H1 (cell line): ENCODE data around the gene RAB3A. TPM values are rescaled to one million over a fixed set of nuclear protein-coding genes. Genes with fewer than 3 reads are reported as not detected.

Experiments
- CTCF ChIA-PET: fragments of 300-600 bp; sonication (Branson Sonifier 250); formaldehyde crosslinking; loops from one replicate; lab custom pipeline; 2021; ENCODE audit not compliant: partially characterized antibody; lab: Charles Lee
- POLR2A ChIA-PET: fragments of 300-600 bp; sonication (Branson Sonifier 250); formaldehyde crosslinking; loops from one replicate; lab custom pipeline; 2021; ENCODE audit warnings: inconsistent platforms; ENCODE audit not compliant: partially characterized antibody; lab: Charles Lee
- DNase-seq, 2 experiments: peaks; one replicate each; pipeline versions ENCODE4 v3.0.0 to v3.0.0-alpha.2; 2010 to 2022; ENCODE audit warnings: low spot score in 2 of 2, low read depth in 1 of 2, mixed read lengths in 1 of 2
- FAIRE-seq: peaks from 2 replicates; lab custom pipeline; 2011; peaks lifted over from hg19 to GRCh38; lab: Jason Lieb, UNC
- H2AFZ ChIP-seq: 2 replicates; pipeline ENCODE4 v1.8.1; 2012; ENCODE audit warnings: low read length, inconsistent platforms
- H2AK5ac ChIP-seq: 2 replicates; pipeline ENCODE4 v1.6.1; 2013; ENCODE audit warnings: low read depth, low read length
- H2BK120ac ChIP-seq: replicated peaks from 2 replicates; pipeline ENCODE3; 2013; ENCODE audit warnings: low read depth, low read length, inconsistent platforms
- H2BK12ac ChIP-seq: 2 replicates; pipeline ENCODE4 v1.6.1; 2013; ENCODE audit warnings: low read depth, low read length
- H2BK15ac ChIP-seq: 2 replicates; pipeline ENCODE4 v1.6.1; 2013; ENCODE audit warnings: low read length
- H2BK20ac ChIP-seq: 2 replicates; pipeline ENCODE4 v1.6.1; 2013; ENCODE audit warnings: low read length
- H2BK5ac ChIP-seq: 2 replicates; pipeline ENCODE4 v1.6.1; 2013; ENCODE audit warnings: low read depth, low read length
- H3K14ac ChIP-seq: 2 replicates; pipeline ENCODE4 v1.6.1; 2013; ENCODE audit warnings: inconsistent platforms; ENCODE audit not compliant: insufficient read length
- H3K18ac ChIP-seq: 2 replicates; pipeline ENCODE4 v1.6.1; 2013; ENCODE audit warnings: low read length; ENCODE audit errors: extremely low read depth
- H3K23ac ChIP-seq: 2 replicates; pipeline ENCODE4 v1.6.1; 2013; ENCODE audit warnings: inconsistent platforms; ENCODE audit not compliant: insufficient read length
- H3K23me2 ChIP-seq: 2 replicates; pipeline ENCODE4 v1.6.1; 2013; ENCODE audit warnings: low read depth, low read length
- H3K27ac ChIP-seq: 2 replicates; pipeline ENCODE4 v1.6.1; 2011; ENCODE audit warnings: low read depth, low read length, inconsistent platforms
- H3K27me3 ChIP-seq, 4 experiments: replicated peaks in 1 of 4; 1 replicate in 1 of 4; 2 replicates in 3 of 4; pipeline versions ENCODE4 v1.6.1 to v1.8.1; 2011 to 2013; ENCODE audit warnings: low read length in 3 of 4, mild to moderate bottlenecking in 3 of 4, inconsistent platforms in 2 of 4, mixed read lengths in 2 of 4, moderate library complexity in 1 of 4; ENCODE audit not compliant: control insufficient read depth in 3 of 4, insufficient read depth in 3 of 4; ENCODE audit errors: extremely low read depth in 1 of 4
- H3K36me3 ChIP-seq, 4 experiments: 2 replicates each; pipeline versions ENCODE4 v1.6.1 to v1.8.1; 2011 to 2013; ENCODE audit warnings: mild to moderate bottlenecking in 4 of 4, low read length in 3 of 4, moderate library complexity in 2 of 4, control low read depth in 1 of 4, inconsistent platforms in 1 of 4; ENCODE audit not compliant: insufficient read depth in 4 of 4, control insufficient read depth in 2 of 4
- H3K4ac ChIP-seq: replicated peaks from 2 replicates; pipeline ENCODE3; 2013; ENCODE audit warnings: low read length, low read depth, mixed read lengths, inconsistent platforms; ENCODE audit not compliant: insufficient read length
- H3K4me1 ChIP-seq, 4 experiments: replicated peaks in 1 of 4; 1 replicate in 1 of 4; 2 replicates in 3 of 4; pipeline versions ENCODE4 v1.6.1 to v1.8.1; 2011 to 2013; ENCODE audit warnings: low read length in 3 of 4, inconsistent platforms in 2 of 4, mixed read lengths in 1 of 4; ENCODE audit not compliant: insufficient read depth in 4 of 4, control insufficient read depth in 3 of 4
- H3K4me2 ChIP-seq, 2 experiments: 2 replicates each; pipeline versions ENCODE4 v1.6.1 to v1.8.1; 2011 to 2013; ENCODE audit warnings: low read depth in 2 of 2, low read length in 2 of 2, control low read depth in 1 of 2, inconsistent platforms in 1 of 2, mild to moderate bottlenecking in 1 of 2; ENCODE audit not compliant: insufficient read depth in 1 of 2
- H3K4me3 ChIP-seq, 4 experiments: fragments of 200-600, 300-600 bp in 1 of 4; sonication (generic), shearing (Covaris generic), sonication (Bioruptor Twin) in 1 of 4; 2 replicates each; pipeline versions ENCODE4 v1.5.1 to v1.8.1; 2011 to 2016; ENCODE audit warnings: low read length in 4 of 4, low read depth in 3 of 4, control low read depth in 2 of 4, inconsistent platforms in 2 of 4, mild to moderate bottlenecking in 2 of 4, mixed read lengths in 1 of 4, moderate library complexity in 1 of 4; ENCODE audit not compliant: insufficient read depth in 2 of 4; ENCODE audit errors: extremely low read depth in 1 of 4
- H3K56ac ChIP-seq: replicated peaks from 2 replicates; pipeline ENCODE3; 2013; ENCODE audit warnings: low read depth, mild to moderate bottlenecking, mixed read lengths, low read length, inconsistent platforms; ENCODE audit not compliant: insufficient read length
- H3K79me1 ChIP-seq: 2 replicates; pipeline ENCODE4 v1.6.1; 2013; ENCODE audit warnings: low read depth, low read length, control low read depth
- H3K79me2 ChIP-seq, 2 experiments: 2 replicates each; pipeline versions ENCODE4 v1.6.1 to v1.8.1; 2012 to 2013; ENCODE audit warnings: low read length in 2 of 2, mild to moderate bottlenecking in 2 of 2, inconsistent platforms in 1 of 2; ENCODE audit not compliant: insufficient read depth in 2 of 2, control insufficient read depth in 1 of 2
- H3K9ac ChIP-seq, 4 experiments: replicated peaks in 1 of 4; 1 replicate in 1 of 4; 2 replicates in 3 of 4; pipeline versions ENCODE4 v1.6.1 to v1.8.1; 2011 to 2013; ENCODE audit warnings: low read depth in 3 of 4, low read length in 3 of 4, control low read depth in 2 of 4, mild to moderate bottlenecking in 2 of 4, moderate library complexity in 2 of 4, inconsistent platforms in 1 of 4; ENCODE audit errors: extremely low read depth in 1 of 4
- H3K9me3 ChIP-seq, 2 experiments: 2 replicates each; pipeline versions ENCODE4 v1.6.1 to v1.8.1; 2012 to 2013; ENCODE audit warnings: mild to moderate bottlenecking in 2 of 2, moderate library complexity in 2 of 2, control low read depth in 1 of 2, inconsistent platforms in 1 of 2, low read depth in 1 of 2, low read length in 1 of 2, mixed read lengths in 1 of 2; ENCODE audit not compliant: insufficient read depth in 2 of 2
- H4K20me1 ChIP-seq, 2 experiments: replicated peaks in 1 of 2; 2 replicates each; pipeline versions ENCODE3 to v1.8.1; 2011 to 2013; ENCODE audit warnings: inconsistent platforms in 2 of 2, low read length in 2 of 2, mild to moderate bottlenecking in 1 of 2; ENCODE audit not compliant: insufficient read depth in 2 of 2, control insufficient read depth in 1 of 2
- H4K5ac ChIP-seq: 2 replicates; pipeline ENCODE4 v1.6.1; 2013; ENCODE audit warnings: low read length, low read depth, mixed read lengths, inconsistent platforms; ENCODE audit not compliant: insufficient read length
- H4K8ac ChIP-seq: 2 replicates; pipeline ENCODE4 v1.8.0; 2013; ENCODE audit warnings: mild to moderate bottlenecking, moderate library complexity, low read length, inconsistent platforms; ENCODE audit not compliant: insufficient read depth; ENCODE audit errors: extremely low read depth
- H4K91ac ChIP-seq: replicated peaks from 2 replicates; pipeline ENCODE3; 2013; ENCODE audit warnings: low read length, mixed read lengths, inconsistent platforms; ENCODE audit not compliant: insufficient read length
- BCL11A ChIP-seq, 2 experiments: IDR thresholded peaks; one replicate each; pipeline ENCODE4 v1.6.1; 2011; ENCODE audit warnings: low read depth in 2 of 2, low read length in 2 of 2, mild to moderate bottlenecking in 2 of 2
- EP300 ChIP-seq, 2 experiments: IDR thresholded peaks; 1 replicate in 1 of 2; 2 replicates in 1 of 2; pipeline ENCODE4 v1.6.1; 2011 to 2012; ENCODE audit warnings: low read depth in 2 of 2, low read length in 2 of 2, mild to moderate bottlenecking in 2 of 2, borderline replicate concordance in 1 of 2, inconsistent platforms in 1 of 2, moderate library complexity in 1 of 2
- NRF1 ChIP-seq: IDR thresholded peaks from 2 replicates; pipeline ENCODE4 v1.6.1; 2011; ENCODE audit warnings: mild to moderate bottlenecking, low read depth, low read length, improper control_type of control experiment
- SP2 ChIP-seq: IDR thresholded peaks from 2 replicates; pipeline ENCODE4 v1.6.1; 2012; ENCODE audit warnings: mild to moderate bottlenecking, low read length, inconsistent platforms
- SRF ChIP-seq: IDR thresholded peaks from 2 replicates; pipeline ENCODE4 v1.6.1; 2011; ENCODE audit warnings: mild to moderate bottlenecking, low read depth, low read length, moderate library complexity
- WGBS, 2 experiments: shearing (Covaris generic) in 1 of 2; methylation state at CpG; one replicate each; pipeline versions ENCODE4 v1.1.6 to v1.1.7; 2013 to 2015; ENCODE audit warnings: low lambda C conversion rate in 2 of 2, mixed read lengths in 2 of 2, inconsistent platforms in 1 of 2, low coverage in 1 of 2, missing lambda C conversion rate in 1 of 2; ENCODE audit not compliant: insufficient replicate concordance in 2 of 2, insufficient coverage in 1 of 2, insufficient read length in 1 of 2; ENCODE audit errors: extremely low coverage in 1 of 2, missing lambda C conversion rate in 1 of 2; 5-methylcytosine and 5-hydroxymethylcytosine counted together
- long read RNA-seq, 2 experiments: library from RNA in 1 of 2; library from capped mRNA in 1 of 2; stranded (forward); transcript quantifications; one replicate each; pipeline ENCODE4 v2.0.0, GENCODE V29; 2021; ENCODE audit warnings: inconsistent platforms in 1 of 2
- polyA minus RNA-seq, 3 experiments: library from RNA; depleted of rRNA, polyadenylated mRNA; stranded (reverse); fragments of >200 nt; gene quantifications; 1 replicate in 2 of 3; 2 replicates in 1 of 3; pipeline ENCODE4 v1.2.3, GENCODE V29; 2011
- polyA plus RNA-seq, 7 experiments: library from polyadenylated mRNA; depleted of rRNA in 3 of 7; stranded (reverse) in 5 of 7; unstranded in 2 of 7; fragments of >200 nt in 5 of 7; fragments of 200-250 nt in 2 of 7; gene quantifications; 1 replicate in 5 of 7; 2 replicates in 1 of 7; 4 replicates in 1 of 7; pipeline versions ENCODE4 v1.2.1 to v1.2.3, GENCODE V29; 2011 to 2013; ENCODE audit warnings: missing spikeins in 2 of 7, mixed read lengths in 2 of 7
- total RNA-seq: library from RNA; stranded (reverse); fragmentation: NEBNext Ultra II Directional; extraction: Animal tissue kit (Norgen Biotek cat#: 25700); gene quantifications from 2 replicates; pipeline ENCODE4 v1.2.1, GENCODE V29; 2021

The RAB3A gene, protein sequence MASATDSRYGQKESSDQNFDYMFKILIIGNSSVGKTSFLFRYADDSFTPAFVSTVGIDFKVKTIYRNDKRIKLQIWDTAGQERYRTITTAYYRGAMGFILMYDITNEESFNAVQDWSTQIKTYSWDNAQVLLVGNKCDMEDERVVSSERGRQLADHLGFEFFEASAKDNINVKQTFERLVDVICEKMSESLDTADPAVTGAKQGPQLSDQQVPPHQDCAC
- 14.2 and 14.3 TPM in 2 replicates for total RNA-seq
- 13.6 and 18.6 TPM in 2 replicates for polyA plus RNA-seq (2011; rRNA removed)
- 7.1 TPM for polyA plus RNA-seq (2011; cell fraction: cytosol; rRNA removed)
- 26.7 TPM for polyA plus RNA-seq (2011; cell fraction: nucleus; rRNA removed)
- polyA plus RNA-seq (2012, experiment 1 of 2), result 10.0 to 16.5 TPM (median 14.3 TPM) in 4 replicates
- polyA plus RNA-seq (2012, experiment 2 of 2), result 11.5 TPM
- 12.1 TPM for polyA plus RNA-seq (2013, experiment 1 of 2)
- 13.1 TPM for polyA plus RNA-seq (2013, experiment 2 of 2)
- polyA minus RNA-seq (2011; rRNA and poly(A)+ RNA removed), result 42.9 and 47.7 TPM in 2 replicates
- polyA minus RNA-seq (2011; cell fraction: cytosol; rRNA and poly(A)+ RNA removed), result 23.5 TPM
- polyA minus RNA-seq (2011; cell fraction: nucleus; rRNA and poly(A)+ RNA removed), result 17.7 TPM
- long read RNA-seq, experiment 1, partial matches to known transcripts, result 5 of 11 reads
- long read RNA-seq, experiment 1, other reads (novel, unspliced or antisense), result 4 of 11 reads
- long read RNA-seq, experiment 2, transcript RAB3A-201 (5 exons, 1,528 nt), result major isoform, 15 of 25 reads
- long read RNA-seq, experiment 2, partial matches to known transcripts, result 7 of 25 reads
- long read RNA-seq, experiment 2, other reads (novel, unspliced or antisense), result 1 of 25 reads

DNA sequence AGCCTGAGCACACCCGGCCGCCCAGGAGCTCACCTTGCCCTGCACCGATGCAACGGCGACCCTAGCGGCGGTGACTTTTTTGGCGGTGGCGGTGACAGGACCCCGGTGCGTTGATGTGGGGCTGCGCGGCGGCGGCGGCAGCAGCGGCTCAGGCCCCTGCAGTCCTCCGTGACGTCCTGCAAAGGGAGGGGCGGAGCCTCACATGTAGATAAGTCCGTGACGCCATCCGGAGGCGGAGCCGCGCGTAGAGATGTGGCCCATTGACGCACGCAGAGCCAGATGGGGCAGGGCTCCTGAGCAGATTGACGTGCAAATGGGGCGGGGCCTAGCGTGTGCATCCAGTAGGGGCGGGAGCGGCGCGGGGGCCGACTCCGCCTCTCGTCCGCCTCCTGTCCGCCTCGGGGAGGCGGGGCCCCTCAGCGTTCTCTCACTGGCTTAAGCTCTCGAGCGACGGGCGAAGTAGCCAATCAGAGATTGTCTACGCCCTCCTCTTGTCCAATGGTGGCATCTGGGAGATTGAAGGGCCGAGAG lies at the start of gene RAB3A:
TSS of gene RAB3A (minus strand) at position 180 of the 531 bp plus-strand sequence. CDS start 1,302 bp downstream, outside the sequence.
- no peak within 1 kb of the TSS for H3K4ac ChIP-seq
- H3K18ac ChIP-seq, result peak within 1 kb of the TSS; percentile 84
- H2BK5ac ChIP-seq, result peak within 1 kb of the TSS; percentile 87
- H3K23me2 ChIP-seq, result peaks cover 12% of the 10 kb centered on the region
- H2BK20ac ChIP-seq, result 0 out of 2 replicates have a peak within 1 kb of the TSS, but pooled peaks have one; percentile 48
- CTCF ChIA-PET, result interaction anchor here (0.6 to 11.5 kb wide), 12 partner anchors 9 to 134 kb away, joined by 3 to 305 read pairs (median 3); partner anchors contain the start of gene PDE4C
- peak within 1 kb of the TSS; percentile 2; the same call in 1 of the 2 replicates for H2BK15ac ChIP-seq
- peak within 1 kb of the TSS; percentile 63 for H4K91ac ChIP-seq
- no peak within 1 kb of the TSS for H3K23ac ChIP-seq
- H3K9ac ChIP-seq, result peak within 1 kb of the TSS in 3 of 4 experiments; percentile 52 to 70 (median 67); a peak in 6 of 7 replicates
- WGBS, 2 experiments, result 1% methylated on average over 43 of the region's 50 CpGs; no CpG with 5 or more reads in 1 of the 2 experiments
- H4K5ac ChIP-seq, result peak within 1 kb of the TSS; percentile 73
- no peak within 1 kb of the TSS for H2AFZ ChIP-seq
- POLR2A ChIA-PET, result interaction anchor here (0.6 to 7.3 kb wide), 11 partner anchors 9 to 271 kb away, joined by 3 to 65 read pairs (median 6); partner anchors contain the start of genes CCDC124, JUND and MPV17L2
- no peaks in the 10 kb centered on the region; a peak in 1 of 7 replicates for H3K27me3 ChIP-seq
- no peak within 1 kb of the TSS for H2AK5ac ChIP-seq
- peak within 1 kb of the TSS; percentile 79 to 92 for H3K4me2 ChIP-seq
- H2BK120ac ChIP-seq, result peak within 1 kb of the TSS; percentile 51
- peaks cover 0 to 11% (median 7%) of the 10 kb centered on the region in 4 experiments; a peak in 5 of 7 replicates for H3K4me1 ChIP-seq
- peak within 1 kb of the TSS; percentile 76 for H3K27ac ChIP-seq
- DNase-seq (peak; percentile 97 to 100), FAIRE-seq (peak; percentile 7)
- H2BK12ac ChIP-seq, result peak within 1 kb of the TSS; percentile 68
- no peaks in the 10 kb centered on the region for H3K9me3 ChIP-seq
- H3K14ac ChIP-seq, result no peak within 1 kb of the TSS
- H3K36me3 ChIP-seq, result peaks cover 0 to 3% (median 1%) of the 10 kb centered on the region in 4 experiments; a peak in 5 of 8 replicates
- peaks cover 1 to 13% of the 10 kb centered on the region in 2 experiments for H4K20me1 ChIP-seq
- peak within 1 kb of the TSS; percentile 75; the same call in 1 of the 2 replicates for H4K8ac ChIP-seq
- H3K4me3 ChIP-seq, result peak within 1 kb of the TSS; percentile 56 to 83 (median 78)
- 0 out of 4 replicates have a peak, but pooled peaks cover 0 to 4% of the 10 kb centered on the region in 2 experiments for H3K79me2 ChIP-seq
- H3K56ac ChIP-seq, result peak within 1 kb of the TSS; percentile 94
- H3K79me1 ChIP-seq, result peaks cover 5% of the 10 kb centered on the region; the same call in 1 of the 2 replicates
- TF ChIP-seq BCL11A (IDR thresholded peaks at IDR 0.05; ENCODE audit: low read depth in 2 of 2, low read length in 2 of 2) (no peak), SRF (no peak), NRF1 (peak; percentile 22; the same call in 1 of the 2 replicates), EP300 (IDR thresholded peaks at IDR 0.05; ENCODE audit: borderline replicate concordance in 1 of 2, low read depth in 2 of 2, low read length in 2 of 2) (no peak), SP2 (peak; percentile 95)
